ENCODE measurements around the gene GOLGA6L6.
"Not testable (repeated sequence)": the region's sequence is repeated elsewhere in the genome, so short reads cannot be mapped to it uniquely, and the experiment has no call there.

Gene GOLGA6L6, protein sequence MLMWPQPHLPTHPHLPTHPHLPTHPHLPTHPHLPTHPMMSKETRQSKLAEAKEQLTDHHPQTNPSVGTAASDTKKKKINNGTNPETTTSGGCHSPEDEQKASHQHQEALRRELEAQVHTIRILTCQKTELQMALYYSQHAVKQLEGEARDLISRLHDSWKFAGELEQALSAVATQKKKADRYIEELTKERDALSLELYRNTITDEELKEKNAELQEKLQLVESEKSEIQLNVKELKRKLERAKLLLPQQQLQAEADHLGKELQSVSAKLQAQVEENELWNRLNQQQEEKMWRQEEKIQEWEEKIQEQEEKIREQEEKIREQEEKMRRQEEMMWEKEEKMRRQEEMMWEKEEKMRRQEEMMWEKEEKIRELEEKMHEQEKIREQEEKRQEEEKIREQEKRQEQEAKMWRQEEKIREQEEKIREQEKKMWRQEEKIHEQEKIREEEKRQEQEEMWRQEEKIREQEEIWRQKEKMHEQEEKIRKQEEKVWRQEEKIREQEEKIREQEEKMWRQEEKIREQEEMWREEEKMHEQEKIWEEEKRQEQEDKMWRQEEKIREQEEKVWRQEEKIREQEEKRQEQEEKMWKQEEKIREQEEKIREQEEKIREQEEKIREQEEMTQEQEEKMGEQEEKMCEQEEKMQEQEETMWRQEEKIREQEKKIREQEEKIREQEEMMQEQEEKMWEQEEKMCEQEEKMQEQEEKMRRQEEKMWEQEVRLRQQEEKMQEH

DNA sequence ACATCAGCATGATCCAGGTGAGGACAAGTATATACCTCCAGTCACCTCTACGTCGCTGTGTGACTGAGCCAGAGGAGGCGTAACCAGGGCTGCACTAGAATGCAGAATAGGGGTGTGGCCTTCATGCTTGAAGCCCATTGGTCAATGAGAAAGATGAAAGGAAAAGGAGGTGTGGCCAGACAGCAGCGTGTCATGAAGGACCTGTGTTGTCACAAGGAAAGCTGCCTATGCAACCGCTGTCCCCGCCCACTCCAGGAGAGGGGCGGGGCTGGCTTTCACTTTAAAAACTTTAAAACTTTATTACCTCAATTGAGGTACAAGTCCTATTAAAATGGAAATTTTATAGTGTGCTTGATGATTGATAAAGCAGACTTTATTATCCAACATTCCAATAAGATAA lies at the start of gene GOLGA6L6:
TSS of gene GOLGA6L6 (minus strand) at position 101 of the 400 bp plus-strand sequence. CDS start at position 10, 91 bp downstream.
- DNase-seq: not testable (repeated sequence)

DNA sequence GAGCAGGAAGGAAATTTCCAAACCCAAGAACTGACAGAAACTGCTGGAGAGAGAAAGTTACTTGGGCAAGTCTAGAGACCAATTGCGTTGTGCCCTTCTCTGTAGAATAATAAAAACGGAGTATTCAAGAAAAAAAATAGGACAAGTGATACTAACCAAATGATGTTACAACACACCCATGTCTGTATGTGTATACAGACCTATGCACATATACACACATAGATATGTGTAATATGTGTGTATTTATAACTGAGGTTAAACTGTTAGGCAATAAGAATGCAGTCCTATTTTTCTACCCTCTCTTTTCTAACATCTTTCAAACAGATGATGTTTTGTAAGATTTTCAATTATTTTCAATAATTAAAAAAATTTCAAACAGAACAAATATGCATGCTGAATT lies 48.5 kb upstream of the GOLGA6L6 start:
- DNase-seq: not testable (repeated sequence)

DNA sequence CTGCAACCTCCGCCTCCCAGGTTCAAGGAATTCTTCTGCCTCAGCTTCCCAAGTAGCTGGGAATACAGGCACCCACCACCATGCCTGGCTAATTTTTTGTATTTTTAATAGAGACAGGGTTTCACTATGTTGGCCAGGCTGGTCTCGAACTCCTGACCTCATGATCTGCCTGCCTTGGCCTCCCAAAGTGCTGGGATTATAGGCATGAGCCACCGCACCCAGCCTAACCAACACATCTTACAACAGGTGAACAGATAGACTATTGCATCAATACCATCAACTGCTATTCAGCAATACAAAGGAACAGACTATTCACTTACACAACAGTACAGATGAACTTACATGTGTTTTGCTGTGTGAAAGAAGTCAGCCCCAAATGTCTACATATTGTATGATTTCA lies 45.2 kb upstream of the GOLGA6L6 start:
- DNase-seq: not testable (repeated sequence)

DNA sequence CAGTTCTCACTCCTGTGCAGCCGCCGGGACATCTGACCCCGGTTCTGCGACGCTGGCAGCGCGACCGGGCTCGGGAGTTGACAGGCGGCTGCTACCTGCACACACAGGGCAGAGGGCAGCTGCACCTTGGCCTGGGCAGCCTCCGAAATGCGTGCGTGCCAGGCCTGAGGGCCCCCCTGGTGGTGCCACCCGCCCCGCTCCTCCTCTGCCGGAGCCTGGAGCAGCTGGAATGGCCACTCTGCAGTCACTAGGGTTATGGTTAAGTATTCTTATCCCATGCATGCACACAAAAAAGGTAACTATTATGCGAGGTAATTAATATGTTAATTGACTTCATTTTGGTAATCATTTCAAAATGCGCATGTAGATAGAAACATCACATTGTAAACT lies 41.1 kb upstream of the GOLGA6L6 start:
- not testable (repeated sequence) for DNase-seq

DNA sequence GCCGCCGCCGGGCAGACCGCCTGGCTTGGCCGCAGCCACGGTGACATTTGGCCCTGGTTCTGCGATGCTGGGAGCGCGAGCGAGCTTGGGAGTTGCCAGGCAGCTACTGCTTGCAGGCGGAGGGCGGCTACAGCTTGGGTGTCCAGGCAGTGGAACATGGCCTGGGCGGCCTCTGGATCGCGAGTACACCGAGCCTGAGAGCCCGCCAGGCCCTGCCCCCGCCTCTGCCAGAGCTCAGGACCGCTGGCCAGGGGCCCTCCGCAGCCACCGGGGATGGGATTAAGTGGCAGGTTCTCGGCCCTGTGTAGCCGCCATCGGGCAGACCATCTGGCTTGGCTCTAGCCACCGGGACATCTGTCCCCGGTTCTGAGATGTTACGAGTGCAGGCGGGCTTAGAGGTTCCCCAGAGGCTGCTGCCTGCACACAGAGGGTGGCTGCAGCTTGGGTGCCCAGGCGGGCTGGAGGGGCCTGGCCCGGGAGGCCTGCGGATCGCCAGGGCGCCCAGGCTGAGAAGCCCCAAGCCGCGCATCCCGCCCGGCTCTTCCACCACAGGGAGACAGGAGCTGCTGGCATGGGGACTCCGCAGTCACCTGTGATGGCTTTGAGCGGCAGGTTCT lies 40.6 kb upstream of the GOLGA6L6 start:
- not testable (repeated sequence) for DNase-seq

DNA sequence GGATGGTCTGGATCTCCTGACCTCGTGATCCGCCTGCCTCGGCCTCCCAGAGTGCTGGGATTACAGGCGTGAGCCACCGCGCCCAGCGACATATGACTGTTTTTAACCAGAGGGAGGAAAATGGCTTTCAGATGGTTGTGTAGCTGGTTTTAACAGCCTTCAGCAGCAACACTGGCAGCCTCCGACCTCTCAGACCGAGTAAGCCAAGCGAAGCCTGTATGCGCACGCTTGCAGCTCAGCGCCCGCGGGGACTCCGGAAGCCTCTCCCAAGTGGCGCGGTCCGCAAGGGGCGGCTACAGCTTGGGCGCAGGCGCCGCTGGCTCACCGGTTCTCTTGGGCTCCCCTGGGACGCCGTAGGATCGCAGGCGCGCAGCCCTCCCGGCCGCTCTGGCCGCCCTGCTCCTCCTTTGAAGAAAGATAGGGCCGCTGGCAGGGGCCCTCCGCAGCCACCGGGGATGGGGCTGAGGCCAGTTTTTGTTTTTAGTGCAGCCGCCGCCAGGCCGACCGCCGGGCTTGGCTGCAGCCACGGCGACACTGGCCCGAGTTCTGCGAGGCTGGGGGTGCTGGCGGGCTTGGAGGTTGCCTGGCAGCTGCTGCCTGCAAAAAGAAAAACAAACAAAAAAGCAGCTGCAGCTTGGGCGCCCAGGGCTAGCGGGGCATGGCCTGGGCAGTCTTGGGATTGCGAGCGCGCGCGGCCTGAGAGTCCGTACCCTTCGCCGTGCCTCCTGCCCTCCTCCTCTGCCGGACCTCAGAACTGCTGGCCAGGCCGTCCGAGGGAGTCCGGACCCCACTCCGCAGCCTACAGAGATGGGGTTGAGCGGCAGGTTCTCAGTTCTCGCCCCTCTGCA lies 39.9 kb upstream of the GOLGA6L6 start:
- not testable (repeated sequence) for DNase-seq

DNA sequence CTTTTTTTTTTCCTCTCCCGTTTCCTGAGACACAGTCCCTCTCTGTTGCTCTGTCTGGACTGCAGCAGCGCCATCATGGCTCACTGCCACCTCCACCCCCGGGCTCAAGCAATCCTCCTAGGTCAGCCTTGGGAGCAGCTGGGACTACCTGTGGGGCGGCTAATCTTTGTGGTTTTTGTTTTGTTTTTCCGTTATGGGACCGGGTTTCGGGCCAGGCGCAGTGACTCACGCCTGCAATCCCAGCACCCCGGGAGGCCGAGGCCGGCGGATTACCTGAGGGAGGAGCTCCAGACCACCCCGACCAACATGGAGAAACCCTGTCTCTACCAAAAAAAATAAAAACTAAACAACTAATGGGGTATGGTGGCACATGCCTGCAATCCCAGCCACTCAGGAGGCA lies 38.1 kb upstream of the GOLGA6L6 start:
- DNase-seq: not testable (repeated sequence)

DNA sequence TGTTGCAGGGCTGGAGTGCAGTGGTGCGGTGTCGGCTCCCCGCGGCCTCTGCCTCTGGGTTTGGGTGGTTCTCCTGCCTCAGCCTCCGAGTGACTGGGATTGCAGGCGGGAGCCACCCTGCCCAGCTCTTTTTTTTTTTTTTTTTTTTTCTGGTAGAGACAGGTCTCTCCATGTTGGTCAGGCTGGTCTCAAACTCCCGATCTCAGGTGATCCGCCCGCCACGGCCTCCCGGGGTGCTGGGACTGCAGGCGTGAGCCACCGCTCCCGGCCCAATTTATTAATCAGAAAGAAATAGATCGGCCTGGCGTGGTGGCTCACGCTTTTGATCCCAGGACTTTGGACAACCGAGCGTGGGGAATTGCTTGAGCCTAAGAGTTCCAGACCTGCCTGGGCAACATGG lies 9.7 kb upstream of the GOLGA6L6 start:
- DNase-seq: not testable (repeated sequence)

DNA sequence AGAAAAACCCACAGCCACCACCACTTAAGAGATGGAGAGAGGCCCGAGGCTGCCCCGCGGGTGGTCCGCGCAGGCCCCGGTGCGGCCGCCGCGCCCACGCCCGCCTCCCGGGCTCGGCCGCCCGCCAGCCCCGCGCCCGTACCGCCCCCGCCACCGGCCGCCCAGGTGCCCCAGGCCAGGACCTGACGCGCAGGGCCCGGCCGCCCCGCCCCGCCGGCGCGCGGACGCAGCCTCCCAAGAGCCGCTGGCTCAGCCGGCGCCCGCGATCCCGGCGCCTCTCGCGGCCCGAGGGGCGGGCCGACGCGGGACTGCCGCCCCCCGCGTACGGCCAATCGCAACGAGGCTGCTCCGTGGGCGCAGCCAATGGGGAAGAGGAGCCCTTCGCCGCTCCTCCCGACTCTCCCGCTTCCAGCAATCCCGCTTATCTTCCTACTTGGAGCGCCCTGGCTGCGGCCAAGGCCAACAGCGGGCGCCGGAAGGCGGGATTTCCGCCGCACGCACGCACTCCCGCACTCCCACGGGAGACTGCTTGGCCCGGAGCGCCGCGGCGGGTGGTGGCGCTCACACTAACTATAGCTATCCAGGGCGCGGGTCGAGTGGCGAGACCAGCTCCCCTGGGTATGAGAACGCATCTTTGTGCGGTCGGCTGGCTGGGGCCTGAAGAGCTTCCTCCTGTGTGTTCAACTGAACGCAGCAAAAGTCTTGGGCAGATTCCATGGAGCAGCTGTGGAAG lies 35.5 kb downstream of the GOLGA6L6 start:
- not testable (repeated sequence) for DNase-seq

DNA sequence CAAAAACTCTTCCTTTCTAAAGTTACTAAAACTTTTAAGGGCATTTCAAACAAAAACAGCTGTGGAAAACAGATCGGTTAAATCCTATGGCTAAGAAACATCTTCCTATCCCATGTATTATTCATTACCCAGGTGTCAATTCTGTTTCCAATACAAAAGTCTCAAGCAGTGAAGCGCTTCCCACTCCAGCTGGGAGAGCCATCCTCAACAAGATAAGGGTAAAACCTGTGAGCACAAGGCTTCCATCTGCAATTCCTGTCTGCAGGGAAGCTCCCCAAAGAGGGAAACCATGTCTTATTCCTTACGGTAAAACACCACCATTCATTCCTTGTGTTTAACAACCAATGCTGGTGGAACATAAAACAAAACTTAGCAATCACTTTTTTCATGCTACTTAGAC lies 38.8 kb downstream of the GOLGA6L6 start:
- DNase-seq: not testable (repeated sequence)

DNA sequence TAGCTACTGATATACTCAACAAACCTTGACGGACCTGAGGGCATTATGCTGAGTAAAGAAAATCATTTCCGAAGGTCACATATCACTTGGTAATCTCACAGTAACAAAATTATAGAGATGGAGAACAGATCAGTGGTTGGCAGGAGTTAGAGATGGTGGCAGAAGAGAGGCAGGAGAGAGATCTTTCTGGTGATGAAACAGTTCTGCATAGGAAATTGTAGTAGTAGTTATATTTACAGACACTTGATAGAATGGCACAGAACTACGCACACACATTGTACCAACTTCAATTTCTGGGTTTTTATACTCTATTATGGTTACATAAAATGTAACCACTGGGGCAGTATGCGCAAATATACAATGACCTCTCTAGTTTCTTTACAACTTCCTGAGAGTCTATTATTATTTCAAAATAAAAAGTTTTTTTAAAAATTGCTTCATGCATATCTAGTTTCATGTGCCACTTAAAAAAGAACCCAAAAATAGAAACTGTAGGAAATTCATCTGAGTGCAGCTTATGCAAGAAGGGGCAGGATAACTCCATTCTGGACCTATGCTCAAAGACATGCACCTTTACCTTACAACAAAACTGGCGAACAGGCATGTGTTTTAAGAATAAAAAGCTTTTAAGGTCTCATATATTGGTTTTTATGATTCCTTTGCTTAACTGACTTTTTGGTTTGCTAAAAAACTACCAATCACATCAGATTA lies 39.9 kb downstream of the GOLGA6L6 start:
- not testable (repeated sequence) for DNase-seq

DNA sequence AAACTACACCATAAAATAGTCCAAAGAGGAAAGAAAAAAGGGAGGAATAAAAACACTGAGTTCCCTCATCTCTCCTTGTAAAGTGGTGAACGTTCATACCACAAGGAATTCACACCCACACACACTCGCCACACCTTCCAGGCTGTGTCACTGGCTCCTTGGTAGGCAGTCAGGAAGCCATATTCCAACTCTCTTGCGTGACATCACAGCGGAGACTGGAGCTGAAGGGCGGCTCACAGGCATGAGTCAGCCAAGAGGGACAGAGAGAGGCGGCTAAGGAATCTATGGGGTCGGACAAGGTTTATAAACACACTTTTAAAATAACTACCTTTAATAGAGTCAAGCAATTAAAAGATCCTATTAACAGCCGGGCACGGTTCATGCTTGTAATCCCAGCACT lies 43.8 kb downstream of the GOLGA6L6 start:
- not testable (repeated sequence) for DNase-seq

DNA sequence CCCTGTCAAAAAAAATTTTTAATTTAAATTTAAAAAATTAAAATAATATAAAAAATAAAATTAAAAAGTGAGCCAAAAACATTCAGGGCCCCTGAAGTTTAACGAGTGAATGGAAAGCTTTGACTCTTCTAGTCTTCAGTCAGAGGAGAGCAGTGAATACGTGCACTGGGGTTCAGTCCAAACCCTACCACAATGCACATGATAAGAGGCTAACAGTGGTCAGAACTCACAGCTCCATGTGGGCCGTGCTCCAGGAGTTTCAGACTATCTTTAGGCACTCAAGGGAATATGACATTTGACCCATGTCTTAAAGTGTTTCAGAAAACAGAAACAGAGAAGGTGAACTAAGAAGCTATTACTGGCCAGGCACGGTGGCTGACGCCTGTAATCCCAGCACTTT lies 48.6 kb downstream of the GOLGA6L6 start:
- not testable (repeated sequence) for DNase-seq

DNA sequence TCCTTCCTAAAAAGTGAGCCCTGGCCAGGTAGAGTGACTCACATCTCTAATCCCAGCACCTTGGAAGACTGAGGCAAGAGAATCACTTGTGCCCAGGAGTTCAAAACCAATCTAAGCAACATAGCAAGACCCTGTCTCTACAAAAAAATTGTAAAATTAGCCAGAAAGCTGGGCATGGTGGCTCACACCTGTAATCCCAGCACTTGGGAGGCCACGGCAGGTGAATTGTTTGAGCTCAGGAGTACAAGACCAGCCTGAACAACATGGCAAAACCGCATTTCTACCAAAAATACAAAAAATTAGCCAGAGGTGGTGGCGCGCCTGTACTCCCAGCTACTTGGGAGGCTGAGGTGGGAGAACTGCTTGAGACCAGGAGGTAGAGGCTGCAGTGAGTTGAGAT lies 49.0 kb downstream of the GOLGA6L6 start:
- not testable (repeated sequence) for DNase-seq

DNA sequence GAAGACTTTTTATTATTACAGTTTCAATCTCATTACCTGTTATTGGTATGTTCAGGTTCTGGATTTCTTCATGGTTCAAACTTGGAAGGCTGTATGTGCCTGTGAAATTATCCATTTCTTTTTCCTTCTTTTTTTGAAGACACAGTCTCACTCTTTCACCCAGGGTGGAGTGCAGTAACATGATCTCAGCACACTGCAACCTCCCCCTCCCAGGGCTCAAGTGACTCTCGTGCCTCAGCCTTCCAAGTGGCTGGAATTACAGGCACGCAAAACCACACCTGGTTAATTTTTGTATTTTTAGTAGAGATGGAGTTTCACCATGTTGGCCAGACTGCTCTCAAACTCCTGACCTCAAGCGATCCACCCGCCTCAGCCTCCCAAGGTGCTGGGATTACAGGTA lies 52.3 kb downstream of the GOLGA6L6 start:
- DNase-seq: not testable (repeated sequence)
